Placental epithelial cell (primary cell): ENCODE results near the gene NSMCE1. TPM values are rescaled to one million over a fixed set of nuclear protein-coding genes. Genes with fewer than 3 reads are reported as not detected.

ENCODE experiments used
- total RNA-seq: library from RNA; depleted of rRNA; stranded (reverse); fragments of >200 nt; gene quantifications from 2 replicates; pipeline ENCODE4 v1.2.3, GENCODE V29; 2012

Gene NSMCE1
- total RNA-seq, result 31.4 and 43.3 TPM in 2 replicates

GRCh38 chr16:27268376-27269299 is at the start of gene NSMCE1:
NSMCE1 (minus strand) TSS chr16:27268772; CDS start chr16:27257570, 11,202 bp downstream.

GRCh38 chr16:27313422-27314160 is 45.0 kb upstream of the NSMCE1 start, which contains the start of gene IL4R:
IL4R (plus strand) TSS chr16:27313974; CDS start chr16:27340204, 26,230 bp downstream.

GRCh38 chr16:27203507-27204311 is 64.9 kb downstream of the NSMCE1 start, which contains the start of gene KDM8:
KDM8 (plus strand) TSS chr16:27203526; CDS start chr16:27210124, 6,598 bp downstream.

Other genes starting within 250 kb of the NSMCE1 start
- not detected in 2 replicates for gene C16orf82, start 201.8 kb downstream of the NSMCE1 start, total RNA-seq
- 5.0 and 5.9 TPM in 2 replicates for gene KDM8, start 65.2 kb downstream of the NSMCE1 start, total RNA-seq
- 5.9 and 7.2 TPM in 2 replicates for gene IL4R, start 45.2 kb upstream of the NSMCE1 start, total RNA-seq
- gene IL21R, start 133.4 kb upstream of the NSMCE1 start, total RNA-seq, result under 0.01 TPM in 1 of 2 replicates, not detected in the other